HFFc6 (cell line): ENCODE data around the gene SETDB1. TPM values are rescaled to one million over a fixed set of nuclear protein-coding genes. Genes with fewer than 3 reads are reported as not detected.
"Not testable (repeated sequence)": the region's sequence is repeated elsewhere in the genome, so short reads cannot be mapped to it uniquely, and the experiment has no call there.

Experiments used
- DNase-seq: peaks from one replicate; pipeline ENCODE4 v3.0.0-alpha.2; 2018
- H3K27ac Mint-ChIP-seq: 2 replicates; pipeline ENCODE4 v1.8.0; 2020; ENCODE audit warnings: mild to moderate bottlenecking, mixed read lengths
- H3K27me3 Mint-ChIP-seq: 2 replicates; pipeline ENCODE4 v1.8.0; 2021; ENCODE audit warnings: mild to moderate bottlenecking, moderate library complexity, mixed read lengths; ENCODE audit not compliant: insufficient read depth
- H3K36me3 Mint-ChIP-seq: 2 replicates; pipeline ENCODE4 v1.8.0; 2021; ENCODE audit warnings: low read depth, mixed read lengths
- H3K4me1 Mint-ChIP-seq: 2 replicates; pipeline ENCODE4 v1.8.0; 2020; ENCODE audit warnings: low read depth, mixed read lengths
- H3K4me3 Mint-ChIP-seq: 2 replicates; pipeline ENCODE4 v1.8.0; 2020; ENCODE audit warnings: mild to moderate bottlenecking, moderate library complexity, mixed read lengths
- H3K9me3 Mint-ChIP-seq: 2 replicates; pipeline ENCODE4 v1.8.0; 2020; ENCODE audit warnings: mild to moderate bottlenecking, mixed read lengths
- long read RNA-seq: library from polyadenylated mRNA; unstranded; transcript quantifications from one replicate; pipeline ENCODE4 v2.0.0, GENCODE V29; 2019
- total RNA-seq, 6 experiments: library from RNA; stranded (reverse); fragmentation: NEBNext Ultra II Directional; extraction: Animal tissue kit (Norgen Biotek cat#: 25700); gene quantifications; 2 replicates in 1 of 6; 3 replicates in 5 of 6; pipeline ENCODE4 v1.2.3, GENCODE V29; 2021
- TF ChIP-seq, protein P1 (sequence below): fragments of 200-600 bp; sonication (generic); IDR thresholded peaks from 2 replicates; pipeline ENCODE4 v1.5.0; 2021; ENCODE audit warnings: antibody characterized with exemption, mild to moderate bottlenecking

The SETDB1 gene
- total RNA-seq, result 10 to 100 TPM; 21.0 to 25.7 (median 23.4) TPM
- long read RNA-seq, partial matches to known transcripts, result 10 of 17 reads
- long read RNA-seq, other reads (novel, unspliced or antisense), result 6 of 17 reads

GRCh38 chr1:150926097-150926741 lies at the start of gene SETDB1:
TSS of gene SETDB1 (plus strand) at chr1:150926363. CDS start at chr1:150927715, 1,352 bp downstream.
- H3K4me3 Mint-ChIP-seq, result peak within 1 kb of the TSS; percentile 97
- peaks cover 43% of the 10 kb centered on the region for H3K36me3 Mint-ChIP-seq

GRCh38 chr1:150878931-150879330 lies 47.2 kb upstream of the SETDB1 start:
- H3K36me3 Mint-ChIP-seq, DNase-seq, H3K4me3 Mint-ChIP-seq, H3K27ac Mint-ChIP-seq, H3K9me3 Mint-ChIP-seq, H3K27me3 Mint-ChIP-seq: not testable (repeated sequence)
- peaks cover 51% of the 10 kb centered on the region for H3K4me1 Mint-ChIP-seq

More at GRCh38 chr1:150926097-150926741, at the start of gene SETDB1:
- Mint-ChIP-seq H3K9me3 (peaks cover 12% of the 10 kb centered on the region), H3K4me1 (peaks cover 19% of the 10 kb centered on the region), H3K27me3 (no peaks in the 10 kb centered on the region; the same call in 1 of the 2 replicates), H3K27ac (peak within 1 kb of the TSS; percentile 95)
- TF ChIP-seq, protein P1, sequence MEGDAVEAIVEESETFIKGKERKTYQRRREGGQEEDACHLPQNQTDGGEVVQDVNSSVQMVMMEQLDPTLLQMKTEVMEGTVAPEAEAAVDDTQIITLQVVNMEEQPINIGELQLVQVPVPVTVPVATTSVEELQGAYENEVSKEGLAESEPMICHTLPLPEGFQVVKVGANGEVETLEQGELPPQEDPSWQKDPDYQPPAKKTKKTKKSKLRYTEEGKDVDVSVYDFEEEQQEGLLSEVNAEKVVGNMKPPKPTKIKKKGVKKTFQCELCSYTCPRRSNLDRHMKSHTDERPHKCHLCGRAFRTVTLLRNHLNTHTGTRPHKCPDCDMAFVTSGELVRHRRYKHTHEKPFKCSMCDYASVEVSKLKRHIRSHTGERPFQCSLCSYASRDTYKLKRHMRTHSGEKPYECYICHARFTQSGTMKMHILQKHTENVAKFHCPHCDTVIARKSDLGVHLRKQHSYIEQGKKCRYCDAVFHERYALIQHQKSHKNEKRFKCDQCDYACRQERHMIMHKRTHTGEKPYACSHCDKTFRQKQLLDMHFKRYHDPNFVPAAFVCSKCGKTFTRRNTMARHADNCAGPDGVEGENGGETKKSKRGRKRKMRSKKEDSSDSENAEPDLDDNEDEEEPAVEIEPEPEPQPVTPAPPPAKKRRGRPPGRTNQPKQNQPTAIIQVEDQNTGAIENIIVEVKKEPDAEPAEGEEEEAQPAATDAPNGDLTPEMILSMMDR, result peak; percentile 31; the same call in 1 of the 2 replicates
- DNase-seq, result peak; percentile 95

DNA sequence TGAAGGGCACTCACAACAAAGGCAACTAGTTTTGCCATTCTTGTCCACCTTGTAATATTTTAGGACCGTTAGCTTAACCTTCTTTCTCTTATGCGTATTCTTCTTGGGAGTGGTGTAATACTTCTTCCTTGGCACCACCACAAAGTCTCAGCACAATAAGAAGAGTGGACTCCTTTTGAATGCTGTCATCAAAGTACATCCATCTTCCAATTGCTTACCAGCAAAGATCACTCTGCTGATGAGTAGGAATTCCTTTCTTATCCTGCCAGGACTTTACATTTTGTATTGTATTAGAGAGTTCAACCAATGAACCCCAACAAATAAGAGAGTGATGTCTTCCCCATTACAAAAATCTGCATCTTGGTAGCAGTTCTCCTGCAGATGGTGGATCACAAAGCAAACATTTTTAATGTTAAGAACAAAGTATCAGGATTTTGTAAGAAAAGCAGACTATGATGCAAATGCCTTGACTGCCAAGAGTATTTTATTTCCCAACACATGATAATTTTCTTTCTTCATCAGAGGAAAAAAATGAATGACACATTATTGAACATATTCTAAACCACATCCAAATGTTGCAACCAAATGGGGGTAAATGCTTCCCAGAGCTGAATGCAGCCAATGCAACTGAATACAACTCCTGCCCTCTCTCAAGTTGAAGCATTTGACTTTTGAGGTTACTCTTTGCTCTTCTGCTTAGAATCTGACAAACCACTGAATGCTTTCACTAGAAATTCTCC lies 44.7 kb upstream of the SETDB1 start:
- Mint-ChIP-seq H3K9me3 (no peaks in the 10 kb centered on the region), H3K4me3 (peak overlapping the region; percentile 41), H3K27me3 (peaks cover 1% of the 10 kb centered on the region; the same call in 1 of the 2 replicates), H3K4me1 (peaks cover 37% of the 10 kb centered on the region), H3K27ac (peak overlapping the region; percentile 84), H3K36me3 (no peaks in the 10 kb centered on the region)
- TF ChIP-seq, protein P1, result no peak
- peak; percentile 90 for DNase-seq

- H3K27me3 Mint-ChIP-seq, DNase-seq, H3K9me3 Mint-ChIP-seq, H3K4me3 Mint-ChIP-seq, H3K27ac Mint-ChIP-seq, H3K36me3 Mint-ChIP-seq: not testable (repeated sequence)
- peaks cover 33% of the 10 kb centered on the region for H3K4me1 Mint-ChIP-seq
Measured at GRCh38 chr1:150883121-150883520, 43.0 kb upstream of the SETDB1 start.

DNA sequence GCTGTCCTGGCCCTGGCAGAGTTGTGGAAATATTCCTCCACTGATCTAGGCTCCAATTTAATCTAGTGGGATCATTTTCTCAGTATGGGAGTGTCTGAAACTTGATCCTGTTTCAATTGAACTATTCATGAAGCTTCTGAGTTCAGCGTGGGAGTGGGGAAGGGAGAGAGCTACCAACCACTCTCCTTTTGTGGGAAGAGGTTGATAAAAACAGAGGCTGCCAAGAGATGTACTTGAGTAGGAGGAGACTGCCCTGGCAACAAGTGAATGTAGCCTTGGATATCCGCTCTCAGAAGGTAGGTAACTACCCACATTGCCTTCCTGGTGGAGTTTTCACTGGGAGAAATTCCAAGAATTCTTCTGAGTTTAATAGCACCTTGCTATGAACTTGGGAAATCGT lies 39.1 kb upstream of the SETDB1 start, which contains the start of gene CTXND2:
CTXND2 (plus strand) TSS at position 119 of the 400 bp plus-strand sequence. CDS start 25,179 bp downstream, outside the sequence.
- Mint-ChIP-seq H3K27me3 (peaks cover 12% of the 10 kb centered on the region), H3K4me1 (peaks cover 14% of the 10 kb centered on the region), H3K36me3 (no peaks in the 10 kb centered on the region), H3K4me3 (no peak within 1 kb of the TSS), H3K9me3 (no peaks in the 10 kb centered on the region), H3K27ac (no peak within 1 kb of the TSS)
- DNase-seq, result no peak
- TF ChIP-seq, protein P1, result no peak

GRCh38 chr1:150888727-150889126 lies 37.4 kb upstream of the SETDB1 start:
- peaks cover 9% of the 10 kb centered on the region for H3K4me1 Mint-ChIP-seq
- H3K27me3 Mint-ChIP-seq, result peaks cover 16% of the 10 kb centered on the region
- no peaks in the 10 kb centered on the region for H3K36me3 Mint-ChIP-seq
- TF ChIP-seq, protein P1, result no peak
- H3K27ac Mint-ChIP-seq, result no peak overlapping the region
- DNase-seq, result no peak
- H3K9me3 Mint-ChIP-seq, result no peaks in the 10 kb centered on the region
- H3K4me3 Mint-ChIP-seq, result no peak overlapping the region
